ENCODE measurements around the gene ATP4B. TPM values are rescaled to one million over a fixed set of nuclear protein-coding genes. Genes with fewer than 3 reads are reported as not detected.

Gene ATP4B
- under 1 TPM in 1 of 4 donors, not detected in 3; 0.54 TPM for polyA plus RNA-seq
- long read RNA-seq, donor 1, result 0 reads
- long read RNA-seq, donor 2, result 0 reads
- long read RNA-seq, donor 3, result 0 reads
- long read RNA-seq, donor 4, result 0 reads
- long read RNA-seq, donor 5, result 0 reads
- long read RNA-seq, donor 6, partial matches to known transcripts, result 0 of 2 reads
- long read RNA-seq, donor 6, other reads (novel, unspliced or antisense), result 0 of 2 reads
- long read RNA-seq, donor 7, result 0 reads
- long read RNA-seq, donor 8, result 0 reads
- long read RNA-seq, donor 9, result 0 reads
- long read RNA-seq, donor 10, result 0 reads

GRCh38 chr13:113657851-113658741 lies at the start of gene ATP4B:
Gene ATP4B, minus strand, starts transcription at chr13:113658198. Its CDS starts 54 bp downstream, at chr13:113658144.
- Histone ChIP-seq H3K27ac (ENCODE audit: low read depth in 1 of 3, low read length in 2 of 3) (no peak within 1 kb of the TSS), H3K36me3 (ENCODE audit: control insufficient read depth in 3 of 3, insufficient read depth in 2 of 3, low read depth in 1 of 3, low read length in 3 of 3) (no peaks in the 10 kb centered on the region), H3K4me1 (ENCODE audit: control insufficient read depth in 3 of 3, insufficient read depth in 2 of 3, low read depth in 1 of 3, low read length in 2 of 3) (peaks cover 0 to 6% (median 0%) of the 10 kb centered on the region in 3 donors), H3K9me3 (ENCODE audit: control insufficient read depth in 2 of 2, insufficient read depth in 1 of 2, low read depth in 1 of 2, low read length in 1 of 2) (no peaks in the 10 kb centered on the region), H3K27me3 (ENCODE audit: control insufficient read depth in 3 of 3, insufficient read depth in 3 of 3, low read length in 3 of 3) (no peaks in the 10 kb centered on the region), H3K4me3 (ENCODE audit: low read depth in 1 of 3, low read length in 3 of 3) (no peak within 1 kb of the TSS)
- FAIRE-seq (no peak), DNase-seq (peak in 1 of 2 donors; percentile 14)
- WGBS, 3 donors, result 45 to 77% (median 65%) methylated on average over 41 to 47 of the region's 47 CpGs

- Histone ChIP-seq H3K27me3 (ENCODE audit: control insufficient read depth in 3 of 3, insufficient read depth in 3 of 3, low read length in 3 of 3) (no peaks in the 10 kb centered on the region), H3K9me3 (ENCODE audit: control insufficient read depth in 2 of 2, insufficient read depth in 1 of 2, low read depth in 1 of 2, low read length in 1 of 2) (peaks cover 0 to 2% of the 10 kb centered on the region in 2 donors), H3K36me3 (ENCODE audit: control insufficient read depth in 3 of 3, insufficient read depth in 2 of 3, low read depth in 1 of 3, low read length in 3 of 3) (no peaks in the 10 kb centered on the region), H3K4me1 (ENCODE audit: control insufficient read depth in 3 of 3, insufficient read depth in 2 of 3, low read depth in 1 of 3, low read length in 2 of 3) (no peaks in the 10 kb centered on the region), H3K27ac (ENCODE audit: low read depth in 1 of 3, low read length in 2 of 3) (no peak overlapping the region), H3K4me3 (ENCODE audit: low read depth in 1 of 3, low read length in 3 of 3) (no peak overlapping the region)
- FAIRE-seq (no peak), DNase-seq (no peak)
- 85 to 87% (median 86%) methylated on average over 18 of the region's 18 CpGs for WGBS, 3 donors
These were observed 14.1 kb upstream of the ATP4B start for GRCh38 chr13:113672002-113672651.

- Histone ChIP-seq H3K27ac (ENCODE audit: low read depth in 1 of 3, low read length in 2 of 3) (no peak overlapping the region), H3K4me1 (ENCODE audit: control insufficient read depth in 3 of 3, insufficient read depth in 2 of 3, low read depth in 1 of 3, low read length in 2 of 3) (no peaks in the 10 kb centered on the region), H3K4me3 (ENCODE audit: low read depth in 1 of 3, low read length in 3 of 3) (no peak overlapping the region), H3K36me3 (ENCODE audit: control insufficient read depth in 3 of 3, insufficient read depth in 2 of 3, low read depth in 1 of 3, low read length in 3 of 3) (no peaks in the 10 kb centered on the region), H3K27me3 (ENCODE audit: control insufficient read depth in 3 of 3, insufficient read depth in 3 of 3, low read length in 3 of 3) (no peaks in the 10 kb centered on the region), H3K9me3 (ENCODE audit: control insufficient read depth in 2 of 2, insufficient read depth in 1 of 2, low read depth in 1 of 2, low read length in 1 of 2) (peaks cover 0 to 2% of the 10 kb centered on the region in 2 donors)
- no peak for FAIRE-seq
- DNase-seq, result no peak
- 92 to 94% (median 93%) methylated on average over 54 of the region's 54 CpGs for WGBS, 3 donors
These were observed 13.3 kb upstream of the ATP4B start for GRCh38 chr13:113671066-113672001.

- no peak for FAIRE-seq
- Histone ChIP-seq H3K27ac (ENCODE audit: low read depth in 1 of 3, low read length in 2 of 3) (no peak overlapping the region), H3K9me3 (ENCODE audit: control insufficient read depth in 2 of 2, insufficient read depth in 1 of 2, low read depth in 1 of 2, low read length in 1 of 2) (peaks cover 0 to 2% of the 10 kb centered on the region in 2 donors), H3K36me3 (ENCODE audit: control insufficient read depth in 3 of 3, insufficient read depth in 2 of 3, low read depth in 1 of 3, low read length in 3 of 3) (no peaks in the 10 kb centered on the region), H3K4me3 (ENCODE audit: low read depth in 1 of 3, low read length in 3 of 3) (no peak overlapping the region), H3K4me1 (ENCODE audit: control insufficient read depth in 3 of 3, insufficient read depth in 2 of 3, low read depth in 1 of 3, low read length in 2 of 3) (no peaks in the 10 kb centered on the region), H3K27me3 (ENCODE audit: control insufficient read depth in 3 of 3, insufficient read depth in 3 of 3, low read length in 3 of 3) (no peaks in the 10 kb centered on the region)
- DNase-seq, result no peak
- WGBS, 3 donors, result 92 to 95% (median 95%) methylated on average over 15 to 19 of the region's 19 CpGs
These were observed 12.5 kb upstream of the ATP4B start for GRCh38 chr13:113670541-113670940.

GRCh38 chr13:113669755-113670341 lies 11.8 kb upstream of the ATP4B start:
- H3K4me1 ChIP-seq (ENCODE audit: control insufficient read depth in 3 of 3, insufficient read depth in 2 of 3, low read depth in 1 of 3, low read length in 2 of 3), result no peaks in the 10 kb centered on the region
- H3K9me3 ChIP-seq (ENCODE audit: control insufficient read depth in 2 of 2, insufficient read depth in 1 of 2, low read depth in 1 of 2, low read length in 1 of 2), result peaks cover 0 to 2% of the 10 kb centered on the region in 2 donors
- 82 to 87% (median 82%) methylated on average over 20 to 21 of the region's 21 CpGs for WGBS, 3 donors
- H3K36me3 ChIP-seq (ENCODE audit: control insufficient read depth in 3 of 3, insufficient read depth in 2 of 3, low read depth in 1 of 3, low read length in 3 of 3), result no peaks in the 10 kb centered on the region
- no peak overlapping the region for H3K27ac ChIP-seq (ENCODE audit: low read depth in 1 of 3, low read length in 2 of 3)
- H3K27me3 ChIP-seq (ENCODE audit: control insufficient read depth in 3 of 3, insufficient read depth in 3 of 3, low read length in 3 of 3), result no peaks in the 10 kb centered on the region
- H3K4me3 ChIP-seq (ENCODE audit: low read depth in 1 of 3, low read length in 3 of 3), result no peak overlapping the region
- DNase-seq (no peak), FAIRE-seq (no peak)

GRCh38 chr13:113669231-113669754 lies 11.3 kb upstream of the ATP4B start:
- Histone ChIP-seq H3K9me3 (ENCODE audit: control insufficient read depth in 2 of 2, insufficient read depth in 1 of 2, low read depth in 1 of 2, low read length in 1 of 2) (peaks cover 0 to 2% of the 10 kb centered on the region in 2 donors), H3K4me1 (ENCODE audit: control insufficient read depth in 3 of 3, insufficient read depth in 2 of 3, low read depth in 1 of 3, low read length in 2 of 3) (no peaks in the 10 kb centered on the region), H3K4me3 (ENCODE audit: low read depth in 1 of 3, low read length in 3 of 3) (no peak overlapping the region), H3K27me3 (ENCODE audit: control insufficient read depth in 3 of 3, insufficient read depth in 3 of 3, low read length in 3 of 3) (no peaks in the 10 kb centered on the region), H3K36me3 (ENCODE audit: control insufficient read depth in 3 of 3, insufficient read depth in 2 of 3, low read depth in 1 of 3, low read length in 3 of 3) (no peaks in the 10 kb centered on the region), H3K27ac (ENCODE audit: low read depth in 1 of 3, low read length in 2 of 3) (no peak overlapping the region)
- FAIRE-seq (no peak), DNase-seq (no peak)
- 62 to 74% (median 67%) methylated on average over 13 of the region's 13 CpGs for WGBS, 3 donors

- no peaks in the 10 kb centered on the region for H3K36me3 ChIP-seq (ENCODE audit: control insufficient read depth in 3 of 3, insufficient read depth in 2 of 3, low read depth in 1 of 3, low read length in 3 of 3)
- no peak overlapping the region for H3K27ac ChIP-seq (ENCODE audit: low read depth in 1 of 3, low read length in 2 of 3)
- H3K27me3 ChIP-seq (ENCODE audit: control insufficient read depth in 3 of 3, insufficient read depth in 3 of 3, low read length in 3 of 3), result no peaks in the 10 kb centered on the region
- H3K4me3 ChIP-seq (ENCODE audit: low read depth in 1 of 3, low read length in 3 of 3), result no peak overlapping the region
- peaks cover 0 to 2% of the 10 kb centered on the region in 2 donors for H3K9me3 ChIP-seq (ENCODE audit: control insufficient read depth in 2 of 2, insufficient read depth in 1 of 2, low read depth in 1 of 2, low read length in 1 of 2)
- 71 to 73% (median 72%) methylated on average over 24 of the region's 24 CpGs for WGBS, 3 donors
- DNase-seq, result no peak
- FAIRE-seq, result no peak
- H3K4me1 ChIP-seq (ENCODE audit: control insufficient read depth in 3 of 3, insufficient read depth in 2 of 3, low read depth in 1 of 3, low read length in 2 of 3), result no peaks in the 10 kb centered on the region
These were observed 10.5 kb upstream of the ATP4B start for GRCh38 chr13:113668491-113668971.
